ENCODE measurements around the gene FAM227A. TPM values are rescaled to one million over a fixed set of nuclear protein-coding genes. Genes with fewer than 3 reads are reported as not detected.
"Not testable (repeated sequence)": the region's sequence is repeated elsewhere in the genome, so short reads cannot be mapped to it uniquely, and the experiment has no call there.

FAM227A gene
- total and polyA plus RNA-seq, 2 donors = 0.48 to 4.9 TPM

DNA sequence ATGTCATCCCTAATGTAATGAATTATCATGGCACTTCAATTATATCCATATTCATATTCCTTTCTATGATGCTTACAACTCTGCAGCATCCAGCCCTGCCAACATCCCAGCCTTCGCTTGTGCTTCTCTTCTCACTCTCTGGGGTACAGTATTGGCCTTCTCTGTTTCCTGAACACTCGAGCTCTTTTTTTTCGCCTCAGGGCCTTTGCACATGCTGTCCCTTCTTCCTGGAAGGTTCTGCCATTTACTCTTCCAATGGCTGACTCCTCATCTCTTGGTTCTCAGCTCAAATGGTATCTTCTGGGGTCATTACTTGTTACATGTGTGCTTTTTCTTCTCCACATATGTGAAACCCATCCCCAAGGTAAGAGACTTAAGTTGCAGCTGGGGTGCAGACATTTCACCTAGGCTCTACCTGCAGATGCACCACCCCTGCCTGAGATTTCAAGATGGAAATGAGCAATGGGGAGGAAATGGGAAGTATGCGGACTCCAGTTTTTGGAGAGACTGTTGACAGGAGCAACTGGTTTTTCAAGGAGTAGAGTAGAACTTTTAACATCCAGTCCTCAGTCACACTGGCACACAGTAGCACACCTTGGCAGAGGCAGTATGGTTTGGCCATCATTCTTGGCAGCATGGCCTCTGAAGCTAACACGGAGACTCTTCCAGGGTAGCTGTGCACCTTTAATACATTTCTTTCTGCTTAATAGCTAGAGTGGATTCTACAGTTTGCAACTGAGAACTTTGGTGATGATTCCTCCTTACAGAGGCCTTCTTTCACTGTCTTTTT, 43.8 kb downstream of the FAM227A start:
- no peak overlapping the region for H3K4me3 ChIP-seq (ENCODE audit: low read depth, low read length)
- H3K4me1 ChIP-seq (ENCODE audit: insufficient read depth) = no peaks in the 10 kb centered on the region
- 96% methylated on average over 5 of the region's 5 CpGs for whole genome bisulfite sequencing
- no peak overlapping the region for H3K27ac ChIP-seq (ENCODE audit: low read depth)
- DNase-seq (ENCODE audit: extremely low spot score) = no peak
- H3K36me3 ChIP-seq (ENCODE audit: insufficient read depth) = peaks cover 4% of the 10 kb centered on the region

DNA sequence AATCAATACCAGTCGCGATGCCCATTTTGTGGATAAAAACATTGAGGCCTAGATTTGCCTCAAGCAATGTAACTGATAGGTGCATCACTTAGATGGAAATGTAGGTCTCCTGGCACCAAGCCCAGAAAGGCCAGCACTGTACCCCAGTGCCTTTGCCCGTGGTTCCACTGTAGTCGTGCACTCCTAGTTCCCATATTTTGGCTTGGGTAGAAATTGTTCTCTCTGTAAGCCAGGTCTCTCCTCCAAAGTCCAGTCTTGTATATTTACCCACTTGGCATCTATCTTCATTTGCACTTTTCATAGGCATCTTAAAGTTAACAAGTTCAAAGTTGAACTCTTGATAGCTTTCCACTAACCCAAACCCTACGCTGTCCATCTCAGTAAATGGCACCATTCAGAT, 44.6 kb downstream of the FAM227A start:
- Histone ChIP-seq H3K4me3 (ENCODE audit: low read depth, low read length) (no peak overlapping the region), H3K27ac (ENCODE audit: low read depth) (no peak overlapping the region), H3K4me1 (ENCODE audit: insufficient read depth) (no peaks in the 10 kb centered on the region), H3K36me3 (ENCODE audit: insufficient read depth) (no peaks in the 10 kb centered on the region)
- no peak for DNase-seq (ENCODE audit: extremely low spot score)
- 97% methylated on average over 5 of the region's 5 CpGs for WGBS

DNA sequence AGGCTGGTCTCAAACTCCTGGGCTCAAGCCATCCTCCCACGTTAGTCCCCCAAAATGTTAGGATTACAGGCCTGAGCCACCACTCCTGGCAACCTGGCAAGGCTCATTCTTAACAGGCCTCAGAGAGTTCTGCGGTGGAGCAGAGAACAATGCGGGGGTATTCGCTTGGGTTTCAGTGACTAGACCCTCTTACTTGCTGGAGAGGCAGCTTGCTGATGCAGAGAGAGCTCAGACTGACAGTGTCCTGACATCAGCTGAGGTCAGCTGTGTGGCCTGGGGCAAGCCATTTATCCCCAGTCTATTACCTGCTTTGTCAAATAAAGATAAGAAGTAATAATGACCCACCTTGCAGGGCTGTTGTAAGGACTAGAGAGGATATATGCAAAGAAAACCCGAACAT, 46.0 kb downstream of the FAM227A start:
- 92% methylated on average over 5 of the region's 5 CpGs for WGBS
- DNase-seq (ENCODE audit: extremely low spot score) = no peak
- no peaks in the 10 kb centered on the region for H3K36me3 ChIP-seq (ENCODE audit: insufficient read depth)
- H3K4me3 ChIP-seq (ENCODE audit: low read depth, low read length) = no peak overlapping the region
- no peaks in the 10 kb centered on the region for H3K4me1 ChIP-seq (ENCODE audit: insufficient read depth)
- H3K27ac ChIP-seq (ENCODE audit: low read depth) = no peak overlapping the region

DNA sequence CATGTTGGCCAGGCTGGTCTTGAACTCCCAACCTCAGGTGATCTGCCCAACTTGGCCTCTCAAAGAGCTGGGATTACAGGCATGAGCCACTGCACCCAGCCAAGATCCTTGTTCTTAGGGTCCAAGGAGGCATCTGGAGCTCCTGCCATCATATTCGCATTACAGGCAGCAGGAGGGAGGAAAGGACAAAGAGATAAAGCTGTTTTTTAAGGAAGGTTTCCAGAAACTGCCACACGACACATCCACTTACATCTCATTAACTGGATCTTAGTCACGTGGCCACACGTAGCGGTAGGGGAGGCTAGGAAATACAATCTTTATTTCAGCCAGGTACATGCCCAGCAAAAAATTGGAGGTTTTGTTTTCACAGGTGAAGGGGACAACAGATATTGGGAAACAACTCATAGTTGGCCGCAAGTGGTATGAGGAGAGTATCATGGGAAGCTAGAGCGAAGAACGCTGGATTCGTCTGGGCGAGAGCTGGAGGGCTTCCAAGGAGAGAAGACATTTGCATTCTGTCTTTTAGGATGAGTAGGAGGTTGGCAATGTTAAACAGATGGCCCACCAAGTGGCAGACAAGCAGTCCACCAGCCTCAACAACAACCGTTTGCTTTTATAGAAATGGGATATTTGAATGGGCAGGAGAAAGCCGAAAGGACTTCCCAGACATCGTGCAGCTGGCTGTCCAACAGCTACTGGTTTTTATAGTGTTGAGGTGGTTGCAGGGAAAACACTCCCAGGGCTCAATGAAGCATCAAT, 47.0 kb downstream of the FAM227A start:
- WGBS = 83% methylated on average over 13 of the region's 13 CpGs
- Histone ChIP-seq H3K36me3 (ENCODE audit: insufficient read depth) (no peaks in the 10 kb centered on the region), H3K4me3 (ENCODE audit: low read depth, low read length) (no peak overlapping the region), H3K4me1 (ENCODE audit: insufficient read depth) (no peaks in the 10 kb centered on the region), H3K27ac (ENCODE audit: low read depth) (no peak overlapping the region)
- DNase-seq (ENCODE audit: extremely low spot score) = no peak

DNA sequence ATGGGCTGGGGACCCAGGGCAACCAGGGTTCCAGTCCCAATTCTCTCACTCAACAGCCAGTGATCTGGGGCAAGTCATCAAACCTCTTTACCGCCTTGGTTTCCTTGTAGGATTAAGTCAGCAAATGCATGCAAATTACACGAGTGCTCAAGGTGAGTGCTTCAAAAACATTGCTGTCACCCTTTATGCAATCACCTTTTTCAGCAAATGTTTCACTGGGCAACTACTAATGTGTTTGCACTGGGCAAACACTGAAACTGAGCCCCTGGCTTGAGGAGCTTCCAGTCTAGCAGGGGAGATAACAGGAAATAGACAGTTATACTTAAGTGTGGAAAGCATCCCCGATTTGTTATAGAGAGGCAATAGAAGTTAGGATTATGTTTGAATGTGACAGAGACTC, 48.5 kb downstream of the FAM227A start:
- Histone ChIP-seq H3K27ac (ENCODE audit: low read depth) (no peak overlapping the region), H3K4me1 (ENCODE audit: insufficient read depth) (no peaks in the 10 kb centered on the region), H3K36me3 (ENCODE audit: insufficient read depth) (no peaks in the 10 kb centered on the region), H3K4me3 (ENCODE audit: low read depth, low read length) (no peak overlapping the region)
- DNase-seq (ENCODE audit: extremely low spot score) = no peak
- WGBS = 91% methylated on average over 3 of the region's 3 CpGs

DNA sequence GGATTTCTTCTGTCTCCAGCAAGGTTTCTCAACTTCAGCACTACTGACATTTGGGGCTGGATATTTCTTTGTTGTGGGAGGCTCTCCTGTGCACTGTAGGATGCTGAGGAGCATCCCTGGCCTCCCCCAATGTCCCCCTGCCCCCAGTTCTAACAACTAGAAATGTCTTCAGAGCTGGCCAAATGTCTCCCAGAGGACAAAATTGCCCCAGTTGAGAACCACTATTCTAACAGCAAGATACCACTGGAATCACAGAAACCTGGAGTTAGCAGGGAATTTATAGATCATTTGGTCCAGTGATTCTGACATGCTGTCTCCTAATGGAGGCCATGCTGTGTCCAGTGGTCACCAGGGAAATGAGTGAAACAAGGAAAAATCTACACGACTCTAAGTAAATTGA, 54.0 kb downstream of the FAM227A start:
- no peak overlapping the region for H3K4me3 ChIP-seq (ENCODE audit: low read depth, low read length)
- H3K36me3 ChIP-seq (ENCODE audit: insufficient read depth) = no peaks in the 10 kb centered on the region
- no peak for DNase-seq (ENCODE audit: extremely low spot score)
- H3K4me1 ChIP-seq (ENCODE audit: insufficient read depth) = no peaks in the 10 kb centered on the region
- H3K27ac ChIP-seq (ENCODE audit: low read depth) = no peak overlapping the region
- WGBS = 95% methylated on average over 1 of the region's 1 CpG

GRCh38 chr22:38601221-38601764, 54.9 kb downstream of the FAM227A start:
- Histone ChIP-seq H3K4me3 (ENCODE audit: low read depth, low read length) (no peak overlapping the region), H3K4me1 (ENCODE audit: insufficient read depth) (no peaks in the 10 kb centered on the region), H3K27ac (ENCODE audit: low read depth) (no peak overlapping the region), H3K36me3 (ENCODE audit: insufficient read depth) (no peaks in the 10 kb centered on the region)
- WGBS = 89% methylated on average over 2 of the region's 2 CpGs
- no peak for DNase-seq (ENCODE audit: extremely low spot score)

DNA sequence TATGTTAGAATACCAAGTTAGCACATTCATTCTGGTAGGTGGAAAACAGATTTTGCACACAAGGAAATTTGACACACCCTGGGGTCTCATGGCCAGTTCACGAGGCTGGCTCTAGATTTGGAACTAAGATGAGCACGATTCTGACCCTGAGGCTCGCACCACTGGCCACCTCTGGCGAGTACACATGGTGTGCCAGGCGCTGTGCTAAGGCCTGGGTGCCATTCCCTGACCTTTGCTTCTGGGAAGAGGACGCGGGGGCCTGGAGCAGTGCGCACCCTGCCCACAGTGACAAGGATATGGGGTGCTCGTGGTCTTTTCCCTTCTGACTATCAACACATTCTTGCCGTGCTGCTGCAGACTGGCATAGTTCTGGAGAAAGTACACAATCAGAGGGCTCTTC, 56.7 kb downstream of the FAM227A start:
- H3K27ac ChIP-seq (ENCODE audit: low read depth) = no peak overlapping the region
- H3K4me1 ChIP-seq (ENCODE audit: insufficient read depth) = no peaks in the 10 kb centered on the region
- 92% methylated on average over 10 of the region's 10 CpGs for WGBS
- H3K36me3 ChIP-seq (ENCODE audit: insufficient read depth) = no peaks in the 10 kb centered on the region
- DNase-seq (ENCODE audit: extremely low spot score) = no peak
- H3K4me3 ChIP-seq (ENCODE audit: low read depth, low read length) = no peak overlapping the region

DNA sequence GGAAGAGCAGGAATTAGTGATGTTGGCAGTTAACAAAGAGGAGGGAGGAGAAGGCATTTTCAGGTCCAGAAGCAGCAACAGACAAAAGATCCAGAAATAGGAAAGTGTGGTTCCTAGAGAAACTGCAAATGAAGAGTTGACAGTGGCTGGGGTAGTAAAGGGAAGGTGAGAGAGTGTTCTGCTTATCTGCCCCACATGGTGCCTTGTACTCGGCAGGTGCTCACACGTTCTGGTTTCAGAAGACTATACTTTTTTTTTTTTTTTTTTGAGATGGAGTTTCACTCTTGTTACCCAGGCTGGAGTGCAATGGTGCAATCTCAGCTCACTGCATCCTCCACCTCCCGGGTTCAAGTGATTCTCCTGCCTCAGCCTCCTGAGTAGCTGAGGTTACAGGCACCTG, 73.3 kb downstream of the FAM227A start:
- 90% methylated on average over 3 of the region's 3 CpGs for whole genome bisulfite sequencing
- not testable (repeated sequence) for DNase-seq (ENCODE audit: extremely low spot score); H3K27ac ChIP-seq (ENCODE audit: low read depth)

GRCh38 chr22:38578505-38578904, 77.7 kb downstream of the FAM227A start:
- Histone ChIP-seq H3K27ac (ENCODE audit: low read depth) (no peak overlapping the region), H3K4me3 (ENCODE audit: low read depth, low read length) (no peak overlapping the region), H3K36me3 (ENCODE audit: insufficient read depth) (no peaks in the 10 kb centered on the region), H3K4me1 (ENCODE audit: insufficient read depth) (no peaks in the 10 kb centered on the region)
- DNase-seq (ENCODE audit: extremely low spot score) = no peak
- 69% methylated on average over 5 of the region's 5 CpGs for WGBS

More for the DNA sequence above, 73.3 kb downstream of the FAM227A start:
- H3K4me3 ChIP-seq (ENCODE audit: low read depth, low read length); H3K36me3 ChIP-seq (ENCODE audit: insufficient read depth); H3K4me1 ChIP-seq (ENCODE audit: insufficient read depth): not testable (repeated sequence)

DNA sequence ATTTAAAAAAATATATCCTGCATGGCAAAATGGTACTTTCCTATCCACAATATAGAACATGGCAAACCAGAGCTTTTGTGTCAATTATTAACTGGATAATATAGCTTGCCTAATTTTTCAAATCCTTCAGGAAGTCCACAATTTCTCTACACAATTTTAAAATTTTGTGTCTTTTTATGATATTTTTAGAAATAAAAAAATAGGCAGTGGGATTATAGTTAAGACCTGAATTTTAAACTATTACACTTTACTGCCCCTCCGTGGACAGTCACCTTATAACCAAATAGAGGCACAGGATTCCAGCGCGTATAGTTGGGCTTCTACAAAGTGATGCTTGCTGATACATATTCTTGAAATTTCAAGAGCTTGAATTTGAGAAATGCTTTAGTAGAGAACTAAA, 84.1 kb downstream of the FAM227A start:
- no peak overlapping the region for H3K27ac ChIP-seq (ENCODE audit: low read depth)
- DNase-seq (ENCODE audit: extremely low spot score) = no peak
- H3K4me3 ChIP-seq (ENCODE audit: low read depth, low read length) = no peak overlapping the region
- 3% methylated on average over 3 of the region's 3 CpGs for WGBS
- H3K4me1 ChIP-seq (ENCODE audit: insufficient read depth) = no peaks in the 10 kb centered on the region
- no peaks in the 10 kb centered on the region for H3K36me3 ChIP-seq (ENCODE audit: insufficient read depth)

DNA sequence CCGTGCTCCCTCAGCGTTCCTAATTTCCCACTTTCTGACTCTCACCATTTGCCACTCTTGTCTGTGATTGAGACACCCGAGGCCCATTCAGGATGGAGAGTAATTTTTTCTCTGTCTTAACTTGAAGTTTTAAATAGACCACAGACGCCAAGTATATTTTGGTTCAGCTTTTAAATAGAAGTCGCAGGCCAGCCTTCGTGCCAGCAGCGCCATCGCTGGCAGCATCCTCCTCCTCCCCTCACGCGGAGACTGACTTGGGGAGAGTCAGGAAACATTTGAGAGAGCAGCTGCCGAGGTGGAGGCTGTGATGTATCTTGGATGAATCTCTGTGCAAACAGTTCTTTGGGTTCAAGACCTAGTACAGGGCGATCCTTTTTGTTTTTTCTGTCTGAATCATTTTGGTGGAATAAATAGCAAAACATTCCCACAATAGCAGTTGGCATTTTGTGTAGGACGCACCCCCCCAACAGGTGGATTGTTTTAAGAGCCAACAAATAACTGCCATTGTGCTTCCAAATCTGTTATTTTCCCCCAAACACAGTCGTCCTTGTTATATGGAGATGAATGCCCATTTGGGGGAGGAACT, 85.3 kb downstream of the FAM227A start:
- Histone ChIP-seq H3K36me3 (ENCODE audit: insufficient read depth) (no peaks in the 10 kb centered on the region), H3K4me3 (ENCODE audit: low read depth, low read length) (peak overlapping the region; percentile 47), H3K27ac (ENCODE audit: low read depth) (no peak overlapping the region), H3K4me1 (ENCODE audit: insufficient read depth) (no peaks in the 10 kb centered on the region)
- whole genome bisulfite sequencing = 3% methylated on average over 14 of the region's 14 CpGs
- no peak for DNase-seq (ENCODE audit: extremely low spot score)

- Histone ChIP-seq H3K4me1 (ENCODE audit: insufficient read depth) (no peaks in the 10 kb centered on the region), H3K27ac (ENCODE audit: low read depth) (peak within 1 kb of the TSS; percentile 74), H3K36me3 (ENCODE audit: insufficient read depth) (no peaks in the 10 kb centered on the region), H3K4me3 (ENCODE audit: low read depth, low read length) (peak within 1 kb of the TSS; percentile 47)
- DNase-seq (ENCODE audit: extremely low spot score) = peak; percentile 84
- WGBS = under 1% methylated on average over 63 of the region's 64 CpGs
Measured at GRCh38 chr22:38569972-38570778, 86.0 kb downstream of the FAM227A start, which contains the start of gene DMC1. Gene DMC1 (minus strand): TSS chr22:38570183. CDS start chr22:38568256, 1,927 bp downstream.
